Ovary (tissue), 9 donors: ENCODE measurements around the gene KLHL12. TPM values are rescaled to one million over a fixed set of nuclear protein-coding genes. Genes with fewer than 3 reads are reported as not detected.

Source experiments
- DNase-seq, 5 donors: peaks; one replicate each; pipeline ENCODE4 v3.0.0-alpha.2; 2019 to 2020
- H3K27ac ChIP-seq, 2 donors: fragments of 200-600 bp; one replicate each; pipeline versions ENCODE4 v1.5.1 to v1.8.0; 2019 to 2022
- H3K27me3 ChIP-seq: fragments of 200-600 bp; one replicate; pipeline ENCODE4 v1.8.0; 2022
- H3K36me3 ChIP-seq: fragments of 200-600 bp; sonication (generic); one replicate; pipeline ENCODE4 v1.5.1; 2019
- H3K4me1 ChIP-seq: one replicate; pipeline ENCODE4 v1.8.1; 2013; ENCODE audit warnings: mild to moderate bottlenecking, moderate library complexity; ENCODE audit not compliant: insufficient read depth
- H3K4me3 ChIP-seq: fragments of 200-600 bp; sonication (generic); one replicate; pipeline ENCODE4 v1.5.1; 2017
- H3K9me3 ChIP-seq, 2 donors: fragments of 200-600 bp in 1 of 2; sonication (generic) in 1 of 2; one replicate each; pipeline versions ENCODE4 v1.5.1 to v1.8.1; 2013 to 2019; ENCODE audit warnings: mild to moderate bottlenecking in 1 of 2, moderate library complexity in 1 of 2
- EP300 ChIP-seq: sonication (generic); formaldehyde crosslinking; IDR thresholded peaks from one replicate; pipeline ENCODE4 v1.6.1; 2017; ENCODE audit warnings: antibody characterized with exemption
- POLR2A ChIP-seq: fragments of 450-650 bp; IDR thresholded peaks from one replicate; pipeline ENCODE4 v1.6.1; 2017; ENCODE audit warnings: antibody characterized with exemption, mild to moderate bottlenecking, moderate library complexity
- WGBS, 3 donors: extraction: QIAGEN DNeasy Blood & Tissue Kit in 1 of 3; methylation state at CpG; one replicate each; pipeline versions ENCODE4 v1.1.5 to v1.1.7; 2013 to 2017; 5-methylcytosine and 5-hydroxymethylcytosine counted together
- intact Hi-C, 4 donors: fragments of 100-400 bp; cut with DNase I; formaldehyde crosslinking; loops; one replicate each; pipeline versions ENCODE4 v1.11.0 to v1.15.1; 2022 to 2023
- polyA plus RNA-seq, 2 donors: library from polyadenylated mRNA; stranded (reverse); fragments of 200-250 nt in 1 of 2; fragments of 350-450 nt in 1 of 2; fragmentation: Illumina TruSeq in 1 of 2; extraction: RNeasy Lipid Tissue Mini Kit (QIAGEN cat#74804) in 1 of 2; gene quantifications; one replicate each; pipeline ENCODE4 v1.2.3, GENCODE V29; 2013 to 2014
- total RNA-seq, 7 donors: library from RNA; depleted of rRNA in 2 of 7; stranded (reverse); fragments of >200 nt in 2 of 7; fragmentation: NEBNext Ultra II Directional in 3 of 7; extraction: Animal tissue kit (Norgen Biotek cat#: 25700) in 3 of 7; gene quantifications; one replicate each; pipeline versions ENCODE4 v1.1.0 to v1.2.4, GENCODE V29; 2016 to 2023
- TF ChIP-seq, protein P1 (sequence below), 3 donors: fragments of 450-650 bp in 2 of 3; fragments of 200-600 bp in 1 of 3; IDR thresholded peaks; one replicate each; pipeline versions ENCODE4 v1.5.1 to v1.8.0; 2016 to 2022; ENCODE audit warnings: antibody characterized with exemption in 3 of 3, mild to moderate bottlenecking in 1 of 3
- donor health status: DM: no; HTN: no; CAD: no; lungs with moderate emphysema.
- donor health status: DM: no; HTN: no; CAD: no.
- donor health status: Bipolar disorder and iron deficiency.
- donor health status: DM: yes; HTN: yes; CAD: no.
- donor health status: DM: no; HTN: no; CAD: no.
- donor health status: DM: yes; HTN: yes; CAD: no.

The KLHL12 gene
- total and polyA plus RNA-seq, 9 donors, result 11.2 to 29.7 (median 20.1) TPM

DNA sequence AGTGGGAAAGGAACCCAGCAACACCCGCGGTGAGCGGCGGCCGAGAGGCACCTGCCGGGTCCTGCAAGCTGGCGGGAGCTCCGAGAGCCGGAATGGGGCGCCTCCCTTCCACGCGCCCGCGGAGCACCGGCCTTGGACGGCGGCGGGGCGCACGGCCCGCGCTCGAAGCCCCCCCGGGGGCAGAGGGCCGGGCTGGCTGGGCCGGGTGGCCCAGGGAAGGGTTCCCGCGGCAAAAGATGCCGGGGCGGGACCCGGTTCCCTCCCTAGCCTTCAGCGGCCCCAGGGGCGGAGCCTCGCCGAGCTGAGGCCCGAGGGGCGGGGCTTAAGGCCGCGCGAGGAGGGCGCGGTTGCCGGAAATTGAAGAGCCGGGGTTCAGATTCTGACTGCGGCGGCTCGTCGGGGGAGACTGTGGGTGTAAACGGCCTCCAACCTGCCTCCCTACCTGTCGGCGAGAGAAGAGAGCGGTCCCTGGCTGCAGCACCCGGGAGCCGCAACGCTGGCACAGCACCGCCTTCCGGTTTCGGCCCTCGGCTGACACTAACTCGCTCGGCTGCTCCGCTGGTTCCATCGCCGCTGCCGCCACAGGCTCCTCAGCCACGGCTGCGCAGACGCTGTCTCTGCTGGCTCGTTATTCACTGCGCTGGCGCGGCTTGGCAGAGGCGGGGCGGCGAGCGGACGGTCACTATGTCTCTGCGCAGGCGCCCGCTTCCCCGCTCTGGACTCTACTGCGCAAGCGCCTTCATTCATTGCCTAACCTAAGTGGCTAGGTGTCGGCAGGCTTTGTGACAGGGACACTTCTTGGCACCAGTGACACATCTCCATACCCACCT lies 38.3 kb downstream of the KLHL12 start, which contains the start of gene RABIF:
Gene RABIF (minus strand): TSS at position 619 of the 830 bp plus-strand sequence. CDS start 51 bp downstream, at position 568.
- H3K9me3 ChIP-seq, result no peaks in the 10 kb centered on the region
- WGBS, 3 donors, result 0 to 1% (median 0%) methylated on average over 61 to 84 of the region's 84 CpGs
- intact Hi-C loops, result loop anchor here in 1 of 4 donors (10.0 kb wide), 1 partner anchor 74 kb away; the partner anchor contains the start of gene PCAT6
- TF ChIP-seq EP300 (no peak), POLR2A (peak; percentile 85)
- TF ChIP-seq, protein P1, sequence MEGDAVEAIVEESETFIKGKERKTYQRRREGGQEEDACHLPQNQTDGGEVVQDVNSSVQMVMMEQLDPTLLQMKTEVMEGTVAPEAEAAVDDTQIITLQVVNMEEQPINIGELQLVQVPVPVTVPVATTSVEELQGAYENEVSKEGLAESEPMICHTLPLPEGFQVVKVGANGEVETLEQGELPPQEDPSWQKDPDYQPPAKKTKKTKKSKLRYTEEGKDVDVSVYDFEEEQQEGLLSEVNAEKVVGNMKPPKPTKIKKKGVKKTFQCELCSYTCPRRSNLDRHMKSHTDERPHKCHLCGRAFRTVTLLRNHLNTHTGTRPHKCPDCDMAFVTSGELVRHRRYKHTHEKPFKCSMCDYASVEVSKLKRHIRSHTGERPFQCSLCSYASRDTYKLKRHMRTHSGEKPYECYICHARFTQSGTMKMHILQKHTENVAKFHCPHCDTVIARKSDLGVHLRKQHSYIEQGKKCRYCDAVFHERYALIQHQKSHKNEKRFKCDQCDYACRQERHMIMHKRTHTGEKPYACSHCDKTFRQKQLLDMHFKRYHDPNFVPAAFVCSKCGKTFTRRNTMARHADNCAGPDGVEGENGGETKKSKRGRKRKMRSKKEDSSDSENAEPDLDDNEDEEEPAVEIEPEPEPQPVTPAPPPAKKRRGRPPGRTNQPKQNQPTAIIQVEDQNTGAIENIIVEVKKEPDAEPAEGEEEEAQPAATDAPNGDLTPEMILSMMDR (IDR thresholded peaks at IDR 0.05), result peak in 1 of 3 donors; percentile 37
- peak; percentile 95 to 98 (median 95) for DNase-seq
- H3K36me3 ChIP-seq, result no peaks in the 10 kb centered on the region
- H3K4me1 ChIP-seq, result no peaks in the 10 kb centered on the region
- H3K27ac ChIP-seq, result peak within 1 kb of the TSS; percentile 63 to 90
- peak within 1 kb of the TSS; percentile 72 for H3K4me3 ChIP-seq
- H3K27me3 ChIP-seq, result no peaks in the 10 kb centered on the region

DNA sequence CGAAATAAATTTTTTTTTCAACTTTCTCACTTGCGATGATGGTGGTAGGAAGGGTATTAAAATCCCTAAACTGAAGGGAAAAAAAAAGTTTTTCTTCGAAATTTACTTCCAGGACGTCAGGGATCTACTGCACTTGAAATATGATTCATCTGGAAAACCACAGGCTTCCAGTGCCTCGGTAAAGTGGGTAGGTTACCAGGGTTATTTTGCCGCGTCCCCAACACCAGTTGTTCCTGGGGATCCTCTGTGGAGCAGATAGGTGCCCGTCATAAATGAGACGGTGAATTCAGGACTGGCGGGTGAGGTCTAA lies 38.9 kb downstream of the KLHL12 start:
- H3K27ac ChIP-seq, result peak overlapping the region; percentile 63 to 90
- no peak for DNase-seq
- no peaks in the 10 kb centered on the region for H3K27me3 ChIP-seq
- H3K9me3 ChIP-seq, result no peaks in the 10 kb centered on the region
- peak overlapping the region; percentile 72 for H3K4me3 ChIP-seq
- TF ChIP-seq POLR2A (no peak), EP300 (no peak)
- TF ChIP-seq, protein P1 (IDR thresholded peaks at IDR 0.05), result no peak
- intact Hi-C loops, result loop anchor here in 1 of 4 donors (10.0 kb wide), 1 partner anchor 73 kb away; the partner anchor contains the start of gene PCAT6
- H3K36me3 ChIP-seq, result no peaks in the 10 kb centered on the region
- H3K4me1 ChIP-seq, result no peaks in the 10 kb centered on the region
- 3 to 4% (median 3%) methylated on average over 10 of the region's 10 CpGs for WGBS, 3 donors

DNA sequence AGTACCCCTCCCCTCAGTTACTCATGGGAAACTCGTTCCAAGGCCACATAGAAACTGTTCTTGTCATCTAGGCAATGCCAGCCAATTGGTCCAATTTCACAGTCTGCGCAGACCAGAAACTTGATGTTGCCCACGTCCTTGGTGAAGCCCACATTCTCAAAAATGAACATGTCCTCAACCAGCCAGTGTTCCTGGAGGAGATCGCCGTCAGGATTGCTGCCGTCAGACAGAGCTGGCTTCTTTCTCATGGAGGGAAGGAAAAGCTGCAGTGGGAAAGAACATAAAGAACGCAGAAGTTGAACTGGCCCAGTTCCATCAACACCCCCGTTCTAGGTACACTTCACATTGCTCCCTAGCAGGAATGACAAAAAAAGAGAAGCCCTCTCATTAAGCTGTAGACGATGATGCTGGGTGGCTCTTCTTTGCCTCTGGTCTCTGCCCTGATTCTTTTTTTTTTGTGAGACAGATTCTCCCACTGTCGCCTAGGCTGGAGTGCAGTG lies 46.0 kb downstream of the KLHL12 start:
- no peak for TF ChIP-seq EP300
- TF ChIP-seq, protein P1 (IDR thresholded peaks at IDR 0.05), result no peak
- no peak for TF ChIP-seq POLR2A
- WGBS, 3 donors, result 90 to 92% (median 90%) methylated on average over 10 of the region's 10 CpGs
- no peak for DNase-seq
- intact Hi-C loops, result loop anchor here in 1 of 4 donors (10.0 kb wide), 1 partner anchor 66 kb away; the partner anchor contains the start of gene PCAT6
- Histone ChIP-seq H3K27me3 (no peaks in the 10 kb centered on the region), H3K4me1 (no peaks in the 10 kb centered on the region), H3K9me3 (no peaks in the 10 kb centered on the region), H3K27ac (no peak overlapping the region), H3K36me3 (no peaks in the 10 kb centered on the region), H3K4me3 (no peak overlapping the region)

DNA sequence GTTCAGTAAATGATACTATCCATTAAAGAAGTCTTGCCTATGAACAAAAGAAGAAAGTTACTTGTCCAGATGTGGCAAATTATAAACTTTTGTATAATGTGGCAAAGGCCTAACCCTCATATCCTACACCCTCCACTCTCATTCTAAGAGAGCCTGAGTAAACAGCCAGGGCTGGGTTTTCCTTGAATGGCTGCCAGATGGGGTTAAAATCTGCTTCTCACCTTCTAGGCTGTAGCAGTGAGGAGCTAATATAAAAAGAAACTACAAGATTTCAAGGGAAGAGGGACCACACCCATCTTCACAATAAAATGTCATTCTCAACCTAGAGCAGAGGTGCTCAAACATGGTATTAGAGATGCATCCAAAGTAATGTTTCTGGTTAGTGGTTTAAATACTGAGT lies 47.0 kb downstream of the KLHL12 start:
- Histone ChIP-seq H3K27ac (no peak overlapping the region), H3K4me1 (no peaks in the 10 kb centered on the region), H3K27me3 (no peaks in the 10 kb centered on the region), H3K36me3 (no peaks in the 10 kb centered on the region), H3K9me3 (no peaks in the 10 kb centered on the region), H3K4me3 (no peak overlapping the region)
- no peak for DNase-seq
- intact Hi-C loops, result loop anchor here in 1 of 4 donors (10.0 kb wide), 1 partner anchor 65 kb away; the partner anchor contains the start of gene PCAT6
- TF ChIP-seq POLR2A (no peak), EP300 (no peak)
- TF ChIP-seq, protein P1 (IDR thresholded peaks at IDR 0.05), result no peak
